Activated T-helper 9 cell treated with anti-CD3 and anti-CD28 coated beads, Interleukin-2, amount 50 U/mL, for 16 hours (primary cell): Measurements from ENCODE around the gene IKBKG.
"Not testable (repeated sequence)": the region's sequence is repeated elsewhere in the genome, so short reads cannot be mapped to it uniquely, and the experiment has no call there.

Experiments used
- DNase-seq: peaks from one replicate; pipeline ENCODE4 v3.0.0-alpha.2; 2020; ENCODE audit warnings: low read depth

The IKBKG gene

GRCh38 chrX:154526901-154527675 lies 20.3 kb upstream of the IKBKG start:
- peak; percentile 35 for DNase-seq

GRCh38 chrX:154529206-154529612 lies 18.2 kb upstream of the IKBKG start:
- no peak for DNase-seq

GRCh38 chrX:154530286-154530685 lies 17.1 kb upstream of the IKBKG start:
- DNase-seq = no peak

- DNase-seq = no peak
Observed at GRCh38 chrX:154531626-154532025, 15.8 kb upstream of the IKBKG start.

- DNase-seq = no peak
Observed at GRCh38 chrX:154532690-154533089, 14.7 kb upstream of the IKBKG start.

GRCh38 chrX:154534526-154535322 lies 12.7 kb upstream of the IKBKG start:
- peak; percentile 85 for DNase-seq

- DNase-seq = no peak
Observed at GRCh38 chrX:154535892-154536291, 11.5 kb upstream of the IKBKG start.

- DNase-seq = no peak
Observed at GRCh38 chrX:154539077-154539476, 8.3 kb upstream of the IKBKG start.

- not testable (repeated sequence) for DNase-seq
Observed at GRCh38 chrX:154540365-154540764, 7.1 kb upstream of the IKBKG start.

GRCh38 chrX:154540897-154541535 lies 6.4 kb upstream of the IKBKG start:
- no peak for DNase-seq

- DNase-seq = no peak
Observed at GRCh38 chrX:154541589-154541895, 5.9 kb upstream of the IKBKG start.

GRCh38 chrX:154541896-154542722 lies 5.3 kb upstream of the IKBKG start:
- DNase-seq = peak; percentile 34

- no peak for DNase-seq
Observed at GRCh38 chrX:154542723-154543424, 4.5 kb upstream of the IKBKG start.

- DNase-seq = no peak
Observed at GRCh38 chrX:154545673-154546274, 1.6 kb upstream of the IKBKG start.

- peak; percentile 74 for DNase-seq
Observed at GRCh38 chrX:154546354-154547244, 821 bp upstream of the IKBKG start, which contains the start of gene G6PD. Gene G6PD (minus strand): TSS chrX:154546846. CDS start chrX:154546155, 691 bp downstream.

- DNase-seq = no peak
Observed at GRCh38 chrX:154548028-154548316, 552 bp downstream of the IKBKG start.

GRCh38 chrX:154549766-154550165 lies 2.3 kb downstream of the IKBKG start:
- no peak for DNase-seq

- DNase-seq = not testable (repeated sequence)
Observed at GRCh38 chrX:154552112-154552806, 4.8 kb downstream of the IKBKG start.

GRCh38 chrX:154558060-154558690 lies 10.8 kb downstream of the IKBKG start:
- DNase-seq = not testable (repeated sequence)
